Measurements from ENCODE around the gene AQP9.

AQP9 gene

DNA sequence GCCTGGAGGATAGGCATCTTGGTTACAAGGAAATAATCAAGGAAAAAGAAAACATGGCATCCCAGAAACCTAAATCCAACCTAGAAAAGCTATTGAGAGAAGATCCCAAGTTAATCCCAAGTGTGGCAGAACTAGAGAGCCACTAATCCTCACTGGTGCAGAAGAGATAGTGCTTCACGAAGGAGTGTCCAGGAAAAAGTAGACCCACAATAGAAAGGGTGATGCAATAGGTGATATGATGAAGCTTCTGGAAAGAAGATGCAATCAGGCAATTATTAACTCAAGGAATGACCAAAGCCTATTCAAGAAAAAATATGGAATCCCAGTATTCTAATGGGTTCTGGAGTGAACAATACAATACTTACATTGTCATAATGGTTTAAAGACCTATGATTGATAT lies 95.2 kb downstream of the AQP9 start:
- TF ChIP-seq ZFP30 (CRISPR knock-in tag; IDR thresholded peaks at IDR 0.05) (no peak), SNAI2 (CRISPR knock-in tag; IDR thresholded peaks at IDR 0.05) (no peak), ZNF565 (CRISPR knock-in tag; conservative IDR thresholded peaks at IDR 0.05; ENCODE audit: low read depth) (no peak), ZNF8 (CRISPR knock-in tag; IDR thresholded peaks at IDR 0.05) (no peak), CSDC2 (CRISPR knock-in tag; IDR thresholded peaks at IDR 0.05) (no peak), BACH2 (CRISPR knock-in tag; IDR thresholded peaks at IDR 0.05; ENCODE audit: borderline replicate concordance) (no peak), ARNTL (CRISPR knock-in tag; IDR thresholded peaks at IDR 0.05; ENCODE audit: borderline replicate concordance, low read depth) (no peak), ISL1 (CRISPR knock-in tag; IDR thresholded peaks at IDR 0.05) (no peak), ESRRG (CRISPR knock-in tag; IDR thresholded peaks at IDR 0.05) (no peak)
- TF ChIP-seq, protein P1, sequence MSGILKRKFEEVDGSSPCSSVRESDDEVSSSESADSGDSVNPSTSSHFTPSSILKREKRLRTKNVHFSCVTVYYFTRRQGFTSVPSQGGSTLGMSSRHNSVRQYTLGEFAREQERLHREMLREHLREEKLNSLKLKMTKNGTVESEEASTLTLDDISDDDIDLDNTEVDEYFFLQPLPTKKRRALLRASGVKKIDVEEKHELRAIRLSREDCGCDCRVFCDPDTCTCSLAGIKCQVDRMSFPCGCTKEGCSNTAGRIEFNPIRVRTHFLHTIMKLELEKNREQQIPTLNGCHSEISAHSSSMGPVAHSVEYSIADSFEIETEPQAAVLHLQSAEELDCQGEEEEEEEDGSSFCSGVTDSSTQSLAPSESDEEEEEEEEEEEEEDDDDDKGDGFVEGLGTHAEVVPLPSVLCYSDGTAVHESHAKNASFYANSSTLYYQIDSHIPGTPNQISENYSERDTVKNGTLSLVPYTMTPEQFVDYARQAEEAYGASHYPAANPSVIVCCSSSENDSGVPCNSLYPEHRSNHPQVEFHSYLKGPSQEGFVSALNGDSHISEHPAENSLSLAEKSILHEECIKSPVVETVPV (CRISPR knock-in tag; IDR thresholded peaks at IDR 0.05): no peak
- no peak for ATAC-seq
